Cardiac fibroblast (primary cell): ENCODE results near the gene CD302.
A peak's percentile ranks its signal among the peaks of the same experiment; 100 is the strongest.

Source experiments
- DNase-seq, 2 donors: peaks; one replicate each; pipeline versions ENCODE4 v3.0.0 to v3.0.0-alpha.2; 2010; ENCODE audit warnings: low read depth in 2 of 2
- H3K4me3 ChIP-seq, 2 donors: replicated peaks in 1 of 2; 1 replicate in 1 of 2; 2 replicates in 1 of 2; pipeline ENCODE4 v1.5.1; 2011; ENCODE audit warnings: low read depth in 2 of 2, low read length in 2 of 2, mild to moderate bottlenecking in 2 of 2, moderate library complexity in 1 of 2
- TF ChIP-seq, protein P1 (sequence below): IDR thresholded peaks from one replicate; pipeline ENCODE4 v1.5.1; 2011; ENCODE audit warnings: low read depth, mild to moderate bottlenecking, low read length, inconsistent platforms

CD302 gene, protein sequence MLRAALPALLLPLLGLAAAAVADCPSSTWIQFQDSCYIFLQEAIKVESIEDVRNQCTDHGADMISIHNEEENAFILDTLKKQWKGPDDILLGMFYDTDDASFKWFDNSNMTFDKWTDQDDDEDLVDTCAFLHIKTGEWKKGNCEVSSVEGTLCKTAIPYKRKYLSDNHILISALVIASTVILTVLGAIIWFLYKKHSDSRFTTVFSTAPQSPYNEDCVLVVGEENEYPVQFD

DNA sequence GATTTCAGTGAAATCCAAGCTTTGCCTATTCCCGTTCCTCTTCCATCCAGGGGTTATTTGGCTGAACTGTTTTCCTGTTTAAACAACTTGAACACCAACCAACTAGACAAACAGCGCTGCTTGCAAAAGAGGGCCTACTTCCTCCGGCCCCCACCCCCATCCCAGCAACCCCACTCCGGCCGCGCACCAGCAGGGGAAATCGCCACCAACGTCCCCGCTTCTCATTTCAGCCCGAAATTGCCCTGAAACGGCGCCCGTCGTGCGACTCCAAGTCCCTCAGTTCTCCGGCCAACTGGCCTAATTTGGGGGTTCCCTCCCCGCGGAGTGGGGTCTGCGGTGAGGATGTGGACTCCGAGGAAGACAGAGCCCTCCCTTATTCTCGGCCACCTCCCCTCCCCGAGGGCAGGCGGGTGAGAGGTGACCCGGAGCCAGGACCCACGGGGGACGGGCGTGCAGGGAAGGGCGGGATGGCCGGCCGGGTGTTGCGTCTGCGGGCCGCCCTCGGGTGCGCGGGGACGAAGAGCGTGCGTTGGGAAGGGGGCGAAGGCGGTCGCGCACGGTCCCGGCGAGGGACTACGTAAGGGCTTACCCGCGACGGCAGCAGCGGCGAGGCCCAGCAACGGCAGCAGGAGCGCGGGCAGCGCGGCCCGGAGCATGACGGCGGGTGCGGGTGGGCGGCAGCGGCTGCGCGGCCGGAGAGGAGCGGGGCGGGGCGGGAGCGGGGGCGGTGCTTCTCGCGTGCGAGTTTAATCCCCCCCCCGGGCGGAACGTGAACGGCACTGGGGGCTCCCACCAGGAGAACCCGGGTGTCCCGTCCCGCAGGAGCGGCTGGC lies at the start of gene CD302:
TSS of gene CD302 (minus strand) at position 666 of the 833 bp plus-strand sequence. CDS start at position 656, 10 bp downstream.
- DNase-seq: peak; percentile 43 to 82
- peak within 1 kb of the TSS; percentile 84 to 88 for H3K4me3 ChIP-seq
- TF ChIP-seq, protein P1, sequence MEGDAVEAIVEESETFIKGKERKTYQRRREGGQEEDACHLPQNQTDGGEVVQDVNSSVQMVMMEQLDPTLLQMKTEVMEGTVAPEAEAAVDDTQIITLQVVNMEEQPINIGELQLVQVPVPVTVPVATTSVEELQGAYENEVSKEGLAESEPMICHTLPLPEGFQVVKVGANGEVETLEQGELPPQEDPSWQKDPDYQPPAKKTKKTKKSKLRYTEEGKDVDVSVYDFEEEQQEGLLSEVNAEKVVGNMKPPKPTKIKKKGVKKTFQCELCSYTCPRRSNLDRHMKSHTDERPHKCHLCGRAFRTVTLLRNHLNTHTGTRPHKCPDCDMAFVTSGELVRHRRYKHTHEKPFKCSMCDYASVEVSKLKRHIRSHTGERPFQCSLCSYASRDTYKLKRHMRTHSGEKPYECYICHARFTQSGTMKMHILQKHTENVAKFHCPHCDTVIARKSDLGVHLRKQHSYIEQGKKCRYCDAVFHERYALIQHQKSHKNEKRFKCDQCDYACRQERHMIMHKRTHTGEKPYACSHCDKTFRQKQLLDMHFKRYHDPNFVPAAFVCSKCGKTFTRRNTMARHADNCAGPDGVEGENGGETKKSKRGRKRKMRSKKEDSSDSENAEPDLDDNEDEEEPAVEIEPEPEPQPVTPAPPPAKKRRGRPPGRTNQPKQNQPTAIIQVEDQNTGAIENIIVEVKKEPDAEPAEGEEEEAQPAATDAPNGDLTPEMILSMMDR: no peak

DNA sequence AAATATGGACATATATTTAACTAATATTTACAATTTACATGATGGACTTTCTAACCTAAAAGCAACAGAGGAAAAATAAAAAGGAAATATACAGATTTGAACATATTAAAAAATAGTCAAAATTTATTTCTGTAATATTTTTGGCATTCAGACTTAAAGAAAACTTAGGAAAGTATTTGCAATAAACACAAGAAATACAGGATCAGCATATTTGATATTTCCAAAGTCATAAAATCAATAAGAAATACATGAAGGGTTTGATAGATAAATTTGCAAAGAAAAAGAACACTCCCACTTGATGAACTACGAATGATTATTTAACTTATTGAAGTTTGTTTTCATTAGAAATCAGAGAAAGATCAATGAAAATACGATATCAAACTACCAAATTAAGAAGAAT lies 48.6 kb upstream of the CD302 start:
- no peak for DNase-seq
- H3K4me3 ChIP-seq: no peak overlapping the region
- TF ChIP-seq, protein P1: no peak

DNA sequence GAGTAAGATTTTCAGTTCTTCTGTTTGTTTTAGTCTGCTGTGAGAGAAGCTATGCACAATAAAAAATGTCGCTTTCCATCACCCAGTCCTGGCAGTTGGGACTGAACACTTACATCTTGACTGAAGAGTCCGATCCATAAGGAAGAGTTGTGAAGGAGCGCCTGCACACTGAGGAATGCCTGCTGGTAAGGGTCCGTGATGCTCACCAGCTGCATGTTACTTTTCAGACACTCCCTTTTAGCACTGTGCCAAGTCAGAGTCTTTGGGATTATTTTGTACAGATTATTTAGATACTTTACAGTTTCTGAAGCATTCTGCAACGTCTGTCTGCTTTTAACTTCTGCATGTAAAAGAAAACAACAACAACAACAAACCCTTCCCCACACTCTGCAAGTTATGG lies 42.6 kb upstream of the CD302 start:
- peak in 1 of 2 donors; percentile 3 for DNase-seq
- TF ChIP-seq, protein P1: no peak

DNA sequence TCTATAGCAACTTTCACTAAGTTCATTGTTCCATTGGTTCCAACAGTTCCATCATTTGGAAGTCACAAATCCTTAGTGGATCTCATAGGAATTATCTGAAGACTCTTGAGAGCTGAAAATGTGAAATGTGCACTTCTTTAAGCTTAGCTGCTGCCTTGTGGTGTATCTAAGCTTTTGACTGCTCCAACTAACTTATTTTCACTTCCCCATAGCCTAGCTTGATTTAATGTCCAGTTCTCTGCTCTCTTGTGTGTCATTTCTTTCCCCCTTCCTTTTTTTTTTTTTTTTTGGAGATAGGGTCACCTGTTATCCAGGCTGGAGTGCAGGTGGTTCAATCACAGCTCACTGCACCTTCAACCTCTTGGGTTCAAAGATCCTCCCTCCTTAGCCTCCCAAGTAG lies 34.9 kb upstream of the CD302 start:
- H3K4me3 ChIP-seq: no peak overlapping the region
- no peak for DNase-seq
- TF ChIP-seq, protein P1: no peak

More for the DNA sequence above, 42.6 kb upstream of the CD302 start:
- H3K4me3 ChIP-seq: no peak overlapping the region

DNA sequence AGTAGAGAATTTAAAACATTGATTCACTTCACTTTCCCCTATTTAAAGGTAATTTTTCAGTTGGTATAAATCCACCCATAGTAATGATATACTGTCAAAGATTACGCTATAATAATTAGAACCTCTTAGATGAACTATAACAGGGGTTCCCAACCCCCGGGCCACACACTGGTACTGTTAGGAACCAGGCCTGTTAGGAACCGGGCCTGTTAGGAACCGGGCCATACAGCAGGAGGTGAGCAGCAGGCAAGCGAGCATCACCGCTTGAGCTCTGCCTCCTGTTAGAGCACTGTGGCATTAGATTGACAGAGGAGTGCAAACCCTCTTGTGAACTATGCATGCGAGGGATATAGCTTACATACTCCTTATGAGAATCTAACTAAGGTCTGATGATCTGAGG lies 34.0 kb upstream of the CD302 start:
- TF ChIP-seq, protein P1: no peak
- no peak for DNase-seq
- no peak overlapping the region for H3K4me3 ChIP-seq

DNA sequence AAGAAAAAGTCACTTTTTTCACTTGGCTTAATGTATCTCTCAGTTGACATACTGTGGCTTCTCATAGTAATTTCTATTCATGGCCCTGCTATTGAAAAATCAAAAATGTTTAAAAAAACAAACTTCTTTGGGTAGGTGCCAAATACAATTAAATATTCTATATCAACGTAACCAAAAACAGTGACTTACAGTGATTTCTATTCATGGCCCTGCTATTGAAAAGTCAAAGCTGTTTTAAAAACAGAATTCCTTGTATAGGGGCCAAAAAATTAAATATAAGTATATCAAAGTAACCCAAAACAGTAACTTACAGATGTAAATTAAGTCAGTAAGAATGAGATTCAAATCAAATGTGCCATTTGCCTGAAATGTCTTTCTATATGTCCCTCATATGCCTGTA lies 31.4 kb upstream of the CD302 start:
- DNase-seq: no peak
- H3K4me3 ChIP-seq: no peak overlapping the region
- TF ChIP-seq, protein P1: no peak
